NCI-H128 (cell line): ENCODE data around the gene HDAC1.
"Not testable (repeated sequence)": the region's sequence is repeated elsewhere in the genome, so short reads cannot be mapped to it uniquely, and the experiment has no call there.

ENCODE experiments used
- DNase-seq: peaks from one replicate; lab custom pipeline; 2025; ENCODE audit not compliant: unreplicated experiment; lab: John Stamatoyannopoulos, UW

The HDAC1 gene

GRCh38 chr1:32273391-32274208, 18.3 kb upstream of the HDAC1 start:
- no peak for DNase-seq

GRCh38 chr1:32274646-32275340, 17.1 kb upstream of the HDAC1 start:
- DNase-seq, result no peak

- no peak for DNase-seq
Observed at GRCh38 chr1:32275424-32275823, 16.5 kb upstream of the HDAC1 start.

GRCh38 chr1:32276032-32276782, 15.7 kb upstream of the HDAC1 start:
- DNase-seq, result no peak

- DNase-seq, result not testable (repeated sequence)
Observed at GRCh38 chr1:32284777-32285176, 7.1 kb upstream of the HDAC1 start.

GRCh38 chr1:32285658-32286057, 6.2 kb upstream of the HDAC1 start:
- no peak for DNase-seq

- no peak for DNase-seq
Observed at GRCh38 chr1:32286763-32287162, 5.1 kb upstream of the HDAC1 start.

GRCh38 chr1:32289256-32289655, 2.6 kb upstream of the HDAC1 start:
- no peak for DNase-seq

- DNase-seq, result no peak
Observed at GRCh38 chr1:32291145-32291707, 657 bp upstream of the HDAC1 start.

- not testable (repeated sequence) for DNase-seq
Observed at GRCh38 chr1:32298211-32298610, 6.3 kb downstream of the HDAC1 start.

GRCh38 chr1:32299327-32299726, 7.4 kb downstream of the HDAC1 start:
- no peak for DNase-seq

- no peak for DNase-seq
Observed at GRCh38 chr1:32303358-32303757, 11.5 kb downstream of the HDAC1 start.

- no peak for DNase-seq
Observed at GRCh38 chr1:32303997-32304622, 12.2 kb downstream of the HDAC1 start.

GRCh38 chr1:32305310-32305709, 13.4 kb downstream of the HDAC1 start:
- DNase-seq, result no peak

- no peak for DNase-seq
Observed at GRCh38 chr1:32307324-32307723, 15.4 kb downstream of the HDAC1 start.

- no peak for DNase-seq
Observed at GRCh38 chr1:32309960-32310359, 18.1 kb downstream of the HDAC1 start.

GRCh38 chr1:32311709-32312393, 20.0 kb downstream of the HDAC1 start:
- no peak for DNase-seq

- no peak for DNase-seq
Observed at GRCh38 chr1:32316903-32317277, 25.0 kb downstream of the HDAC1 start.

GRCh38 chr1:32318127-32318869, 26.4 kb downstream of the HDAC1 start:
- no peak for DNase-seq
